SK-N-SH (cell line): Measurements from ENCODE around the gene ZKSCAN5.

Experiments
- CTCF ChIP-seq: fragments of 200-600 bp; sonication (generic); IDR thresholded peaks from 2 replicates; pipeline ENCODE4 v1.6.1; 2017; ENCODE audit warnings: antibody characterized with exemption, mild to moderate bottlenecking, moderate library complexity
- EP300 ChIP-seq, 2 experiments: IDR thresholded peaks; 2 replicates each; pipeline versions ENCODE4 v1.4.0 to v1.6.1; 2012; ENCODE audit warnings: borderline replicate concordance in 1 of 2, low read depth in 1 of 2, low read length in 1 of 2
- FOSL2 ChIP-seq: IDR thresholded peaks from 2 replicates; pipeline ENCODE4 v1.4.0; 2012; ENCODE audit warnings: low read depth, mild to moderate bottlenecking, moderate library complexity, borderline replicate concordance
- MEF2A ChIP-seq: IDR thresholded peaks from 2 replicates; pipeline ENCODE4 v1.4.0; 2012; ENCODE audit warnings: low read depth, borderline replicate concordance
- MXI1 ChIP-seq: IDR thresholded peaks from 2 replicates; pipeline ENCODE4 v1.6.1; 2012; ENCODE audit warnings: mild to moderate bottlenecking, low read depth, low read length, improper control_type of control experiment
- POLR2AphosphoS5 ChIP-seq: IDR thresholded peaks from 2 replicates; pipeline ENCODE4 v1.6.1; 2012; ENCODE audit warnings: low read depth, low read length
- RAD21 ChIP-seq: IDR thresholded peaks from 2 replicates; pipeline ENCODE4 v1.6.1; 2012; ENCODE audit warnings: mild to moderate bottlenecking, low read length
- REST ChIP-seq: IDR thresholded peaks from 2 replicates; pipeline ENCODE4 v1.6.1; 2012; ENCODE audit warnings: mild to moderate bottlenecking, low read depth, low read length, moderate library complexity
- RFX5 ChIP-seq: IDR thresholded peaks from 2 replicates; pipeline ENCODE4 v1.6.1; 2012; ENCODE audit warnings: mild to moderate bottlenecking, improper control_type of control experiment, low read length
- RXRA ChIP-seq: IDR thresholded peaks from 2 replicates; pipeline ENCODE4 v1.4.0; 2012; ENCODE audit warnings: low read depth, mild to moderate bottlenecking, borderline replicate concordance
- TAF1 ChIP-seq: IDR thresholded peaks from 2 replicates; pipeline ENCODE4 v1.6.1; 2012; ENCODE audit warnings: low read depth, mild to moderate bottlenecking, low read length, moderate library complexity, borderline replicate concordance
- USF2 ChIP-seq: fragments of 150-350 bp; IDR thresholded peaks from 2 replicates; pipeline ENCODE4 v1.6.1; 2017; ENCODE audit warnings: antibody characterized with exemption, low read length, low read depth, borderline replicate concordance
- TF ChIP-seq, protein P1 (sequence below): IDR thresholded peaks from 2 replicates; pipeline ENCODE4 v1.4.0; 2012; ENCODE audit warnings: low read depth

GRCh38 chr7:99562114-99562784 is 57.8 kb downstream of the ZKSCAN5 start:
- TF ChIP-seq FOSL2 (no peak), POLR2AphosphoS5 (no peak), CTCF (no peak), MEF2A (no peak), REST (peak; percentile 56; the same call in 1 of the 2 replicates), EP300 (IDR thresholded peaks at IDR 0.05; ENCODE audit: borderline replicate concordance in 1 of 2, low read depth in 1 of 2, low read length in 1 of 2) (no peak), USF2 (no peak), RFX5 (no peak), MXI1 (no peak), RXRA (no peak), TAF1 (no peak), RAD21 (no peak)
- TF ChIP-seq, protein P1, sequence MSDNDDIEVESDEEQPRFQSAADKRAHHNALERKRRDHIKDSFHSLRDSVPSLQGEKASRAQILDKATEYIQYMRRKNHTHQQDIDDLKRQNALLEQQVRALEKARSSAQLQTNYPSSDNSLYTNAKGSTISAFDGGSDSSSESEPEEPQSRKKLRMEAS = no peak
